ENCODE results near the gene SAMD8.
"Not testable (repeated sequence)": the region's sequence is repeated elsewhere in the genome, so short reads cannot be mapped to it uniquely, and the experiment has no call there.

Gene SAMD8

GRCh38 chr10:75107756-75108683 lies 3.4 kb upstream of the SAMD8 start:
- DNase-seq (ENCODE audit: low read depth), result no peak

GRCh38 chr10:75108684-75109458 lies 2.6 kb upstream of the SAMD8 start:
- no peak for DNase-seq (ENCODE audit: low read depth)

GRCh38 chr10:75109459-75109778 lies 2.0 kb upstream of the SAMD8 start:
- DNase-seq (ENCODE audit: low read depth), result no peak

- DNase-seq (ENCODE audit: low read depth), result no peak
These were observed 1.3 kb upstream of the SAMD8 start for GRCh38 chr10:75110006-75110632.

- no peak for DNase-seq (ENCODE audit: low read depth)
These were observed 637 bp downstream of the SAMD8 start for GRCh38 chr10:75111907-75112679.

GRCh38 chr10:75115137-75115536 lies 3.7 kb downstream of the SAMD8 start:
- no peak for DNase-seq (ENCODE audit: low read depth)

- not testable (repeated sequence) for DNase-seq (ENCODE audit: low read depth)
These were observed 5.7 kb downstream of the SAMD8 start for GRCh38 chr10:75116941-75117775.

- DNase-seq (ENCODE audit: low read depth), result no peak
These were observed 6.5 kb downstream of the SAMD8 start for GRCh38 chr10:75117995-75118394.

GRCh38 chr10:75119444-75120066 lies 8.1 kb downstream of the SAMD8 start:
- not testable (repeated sequence) for DNase-seq (ENCODE audit: low read depth)

- no peak for DNase-seq (ENCODE audit: low read depth)
These were observed 9.9 kb downstream of the SAMD8 start for GRCh38 chr10:75121322-75121721.

- DNase-seq (ENCODE audit: low read depth), result no peak
These were observed 11.0 kb downstream of the SAMD8 start for GRCh38 chr10:75122505-75122904.

- DNase-seq (ENCODE audit: low read depth), result no peak
These were observed 11.7 kb downstream of the SAMD8 start for GRCh38 chr10:75123088-75123682.

- no peak for DNase-seq (ENCODE audit: low read depth)
These were observed 14.8 kb downstream of the SAMD8 start for GRCh38 chr10:75126277-75126676.

GRCh38 chr10:75127471-75127870 lies 16.0 kb downstream of the SAMD8 start:
- DNase-seq (ENCODE audit: low read depth), result no peak

- not testable (repeated sequence) for DNase-seq (ENCODE audit: low read depth)
These were observed 17.5 kb downstream of the SAMD8 start for GRCh38 chr10:75128985-75129384.

GRCh38 chr10:75129537-75129936 lies 18.1 kb downstream of the SAMD8 start:
- no peak for DNase-seq (ENCODE audit: low read depth)

GRCh38 chr10:75133701-75134100 lies 22.2 kb downstream of the SAMD8 start:
- DNase-seq (ENCODE audit: low read depth), result not testable (repeated sequence)

- no peak for DNase-seq (ENCODE audit: low read depth)
These were observed 24.9 kb downstream of the SAMD8 start for GRCh38 chr10:75136346-75136745.

- no peak for DNase-seq (ENCODE audit: low read depth)
These were observed 26.3 kb downstream of the SAMD8 start for GRCh38 chr10:75137533-75138438.

Measured in stimulated activated CD8-positive, alpha-beta memory T cell treated with anti-CD3 and anti-CD28 coated beads, Interleukin-12 subunit alpha, Interleukin-12 subunit beta, amount 100 ng/mL, for 4 hours (primary cell).